ENCODE data around the gene ARHGEF37.

Gene ARHGEF37

DNA sequence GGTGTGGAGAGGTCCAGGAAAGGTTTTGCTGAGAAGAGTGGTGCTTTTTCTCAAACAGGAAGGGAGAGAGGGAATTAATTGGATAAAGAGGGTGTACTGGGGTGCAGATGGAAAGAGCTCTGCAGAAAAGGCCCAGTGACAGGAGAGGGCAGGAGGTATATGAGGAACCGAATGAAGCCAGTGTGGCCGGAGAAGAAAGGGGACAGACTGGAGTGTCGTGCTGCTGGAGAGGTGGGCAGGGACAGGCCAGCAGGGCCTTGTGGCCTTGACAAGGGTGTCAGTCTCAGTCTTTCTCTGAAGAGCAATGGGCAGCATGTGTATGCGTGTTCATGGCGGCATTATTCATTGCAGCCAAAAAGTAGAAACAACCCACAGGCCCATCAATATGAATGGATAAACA is 48.1 kb downstream of the ARHGEF37 start:
- DNase-seq (ENCODE audit: low spot score): no peak

DNA sequence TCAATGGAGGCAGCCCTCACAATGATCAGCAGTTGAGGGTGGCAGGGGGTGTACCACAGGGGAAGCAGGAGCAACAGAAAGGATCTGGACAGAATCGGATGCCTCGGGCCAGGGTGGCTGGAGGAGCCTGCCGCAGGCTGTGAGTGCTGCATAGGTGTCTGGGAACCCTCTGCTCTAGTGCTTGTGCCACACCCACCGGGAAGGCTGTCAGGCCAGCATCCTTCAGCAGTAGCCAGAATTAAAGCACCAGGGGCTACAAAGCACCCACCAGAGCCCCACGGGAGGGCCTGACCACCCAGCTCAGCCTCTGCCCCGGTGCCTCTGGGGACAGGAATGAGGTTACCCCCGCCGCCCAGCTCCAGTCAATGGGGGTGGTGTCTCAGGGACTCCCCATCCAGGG is 49.0 kb downstream of the ARHGEF37 start:
- no peak for DNase-seq (ENCODE audit: low spot score)

DNA sequence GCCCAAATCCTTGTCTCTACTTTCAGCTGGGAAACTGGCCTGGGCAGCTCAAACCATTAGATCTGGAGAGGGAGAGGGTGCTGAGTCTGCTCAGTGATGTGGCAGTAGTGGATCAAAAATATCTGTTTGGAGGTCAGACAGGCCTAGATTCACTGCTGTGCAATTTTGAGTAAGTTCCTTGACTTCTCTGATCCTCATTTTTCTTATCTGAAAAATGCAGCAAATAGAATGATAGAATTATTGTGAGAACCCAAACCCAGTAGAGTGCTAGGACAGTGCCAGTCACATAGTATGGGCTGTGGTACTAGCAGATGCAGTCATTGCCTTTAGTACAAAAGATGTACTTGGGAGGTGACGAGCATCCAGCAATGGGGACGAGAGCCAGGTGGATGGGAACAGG is 50.2 kb downstream of the ARHGEF37 start:
- no peak for DNase-seq (ENCODE audit: low spot score)

DNA sequence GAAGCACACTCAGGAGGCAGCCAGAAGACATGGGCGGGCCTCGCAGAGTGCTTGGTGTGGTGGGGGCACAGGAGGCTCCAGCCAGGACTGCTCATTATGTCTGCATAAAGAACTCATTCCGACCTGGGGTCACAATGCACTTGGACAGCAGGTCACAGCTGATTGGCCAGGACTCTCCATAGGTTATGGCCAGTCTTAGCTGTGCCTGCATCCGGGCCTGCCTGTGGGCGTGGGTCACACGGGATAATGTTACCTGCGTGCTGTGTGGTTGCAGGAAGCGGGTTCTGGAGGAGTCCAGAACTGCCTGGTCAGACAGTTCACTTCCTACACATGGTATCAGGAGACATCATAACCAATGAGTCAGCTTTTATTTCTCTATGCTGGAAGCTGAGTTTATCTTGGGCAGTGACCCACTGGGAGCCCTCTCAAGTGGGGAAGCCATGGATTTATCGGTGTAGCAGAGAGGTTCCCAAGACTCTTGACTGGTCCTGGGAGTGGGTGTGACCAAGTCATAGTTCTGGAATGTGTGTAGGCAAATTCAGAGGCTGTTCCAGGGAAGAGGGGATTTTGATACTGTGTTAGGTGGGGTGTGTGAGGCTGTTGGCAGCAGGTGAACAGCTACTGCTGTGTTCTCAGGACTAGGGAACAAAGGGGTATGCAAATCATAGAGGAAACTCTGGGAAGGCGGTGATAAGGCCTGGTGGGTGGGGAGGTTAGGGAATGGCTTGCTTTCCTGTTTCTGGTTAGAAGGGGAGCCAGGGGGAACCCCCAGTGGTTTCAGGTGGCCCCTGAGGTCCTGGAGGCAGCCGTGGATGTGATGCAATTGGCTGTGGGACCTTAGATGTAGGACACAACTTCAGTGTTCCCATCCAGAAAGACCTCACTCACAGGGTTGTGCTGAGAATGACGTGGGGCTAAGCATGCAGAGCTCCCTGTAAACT is 51.3 kb downstream of the ARHGEF37 start:
- no peak for DNase-seq (ENCODE audit: low spot score)

DNA sequence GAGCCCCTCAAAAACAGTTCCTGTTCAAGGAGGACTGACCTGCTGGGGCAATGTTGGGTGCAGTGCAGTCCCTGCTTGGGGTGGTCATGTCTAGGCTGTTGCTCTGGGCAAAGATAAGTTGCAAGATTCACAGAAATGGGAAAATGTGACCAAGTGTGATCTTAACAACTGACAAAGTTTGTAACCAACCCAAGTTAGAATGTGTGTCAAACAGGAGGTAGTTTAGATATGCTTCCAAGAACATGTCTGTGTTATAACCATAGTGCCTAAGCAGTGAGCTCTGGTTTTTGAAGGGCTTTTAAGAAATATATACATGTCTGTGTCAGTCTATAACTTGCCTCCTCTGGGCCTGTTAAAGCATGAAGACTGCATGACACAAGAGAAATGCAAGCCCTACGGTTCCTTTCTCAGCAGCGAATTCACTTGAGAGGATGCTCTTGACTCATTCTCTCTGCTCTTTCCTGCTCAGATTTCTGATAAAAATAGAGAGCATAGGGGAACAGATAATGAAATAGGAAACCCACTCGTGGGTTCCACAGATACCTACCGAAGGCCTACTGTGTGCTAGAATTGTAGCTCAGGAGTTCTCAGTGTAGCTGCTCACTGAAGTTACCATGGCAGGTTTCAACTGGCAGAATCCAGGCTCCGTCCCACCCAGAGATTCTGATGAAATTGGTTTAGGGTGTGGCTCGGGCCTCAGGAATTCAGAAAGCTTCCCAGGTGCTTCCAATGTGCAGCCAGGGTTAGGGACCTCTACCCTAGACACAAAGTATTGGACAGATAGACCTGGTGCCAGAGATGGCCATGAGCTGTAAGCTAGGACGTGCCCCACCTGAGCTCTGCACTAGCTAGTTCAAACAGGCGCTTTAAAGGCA is 52.4 kb downstream of the ARHGEF37 start:
- no peak for DNase-seq (ENCODE audit: low spot score)

DNA sequence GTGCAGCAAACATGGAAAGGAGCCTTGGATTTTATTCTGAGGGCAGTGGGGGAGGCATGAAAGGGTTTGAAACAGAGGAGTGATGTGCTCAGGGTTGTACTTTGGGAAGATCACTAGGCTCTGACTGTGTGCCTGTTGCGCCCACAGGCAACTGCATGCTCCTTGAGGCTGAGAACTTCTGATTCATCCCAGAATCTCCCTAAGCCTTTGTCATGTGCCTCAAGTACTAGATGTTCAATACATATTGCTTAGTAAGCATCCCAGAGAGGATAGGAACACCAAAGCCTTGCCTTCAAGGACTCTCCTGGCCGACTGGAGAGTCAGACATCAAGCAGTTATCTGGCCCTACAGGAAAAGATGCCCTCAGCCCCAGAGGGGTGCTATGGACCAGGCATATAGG is 54.1 kb downstream of the ARHGEF37 start:
- no peak for DNase-seq (ENCODE audit: low spot score)

DNA sequence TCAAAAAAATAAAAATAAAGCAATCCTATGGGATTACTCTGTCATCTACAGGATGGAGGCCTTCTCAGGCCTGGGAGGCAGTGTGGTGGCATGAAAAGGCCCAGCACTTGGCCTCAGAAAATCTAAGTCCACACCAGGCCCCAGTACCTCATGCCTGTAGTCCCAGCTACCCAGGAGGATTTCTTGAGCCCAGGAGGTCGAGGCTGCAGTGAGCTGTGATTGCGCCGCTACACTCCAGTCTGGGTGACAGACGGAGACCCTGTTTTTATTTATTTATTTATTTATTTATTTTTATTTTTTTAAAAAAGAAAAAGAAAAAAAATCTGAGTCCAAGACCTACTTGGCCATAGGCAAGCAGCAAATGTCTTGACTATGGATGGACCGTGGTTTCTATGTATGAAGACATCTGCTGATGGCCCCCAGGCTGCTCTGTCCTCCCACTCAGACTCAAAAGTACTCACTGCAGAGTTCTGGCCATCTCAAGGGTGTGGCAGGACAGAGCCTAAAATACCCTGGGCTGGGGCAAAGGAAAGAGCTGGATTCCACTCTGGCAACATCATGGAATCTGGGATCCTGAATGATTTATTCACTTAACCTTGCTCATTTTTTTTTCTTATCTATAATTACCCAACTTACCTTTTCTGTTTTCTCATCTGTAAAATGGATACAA is 55.0 kb downstream of the ARHGEF37 start:
- no peak for DNase-seq (ENCODE audit: low spot score)

DNA sequence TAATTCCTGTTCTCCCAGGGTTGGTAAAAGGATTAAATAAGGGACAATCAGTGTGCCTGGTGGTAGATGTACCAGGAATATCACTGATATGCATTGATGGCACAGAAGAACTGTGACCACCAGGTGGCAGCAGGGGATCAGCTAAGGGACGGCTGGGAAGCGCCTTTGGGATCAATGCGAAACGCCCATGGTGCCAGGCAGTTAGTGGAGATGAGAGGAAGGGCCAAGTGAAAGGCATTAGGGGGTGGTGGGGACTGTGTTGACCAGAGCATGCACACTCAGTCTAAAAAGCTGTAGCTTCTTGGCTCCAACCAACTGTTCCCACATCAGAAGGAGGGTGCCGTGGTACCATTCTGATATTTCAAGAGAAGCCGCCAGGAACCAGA is 55.6 kb downstream of the ARHGEF37 start:
- DNase-seq (ENCODE audit: low spot score): peak; percentile 58

DNA sequence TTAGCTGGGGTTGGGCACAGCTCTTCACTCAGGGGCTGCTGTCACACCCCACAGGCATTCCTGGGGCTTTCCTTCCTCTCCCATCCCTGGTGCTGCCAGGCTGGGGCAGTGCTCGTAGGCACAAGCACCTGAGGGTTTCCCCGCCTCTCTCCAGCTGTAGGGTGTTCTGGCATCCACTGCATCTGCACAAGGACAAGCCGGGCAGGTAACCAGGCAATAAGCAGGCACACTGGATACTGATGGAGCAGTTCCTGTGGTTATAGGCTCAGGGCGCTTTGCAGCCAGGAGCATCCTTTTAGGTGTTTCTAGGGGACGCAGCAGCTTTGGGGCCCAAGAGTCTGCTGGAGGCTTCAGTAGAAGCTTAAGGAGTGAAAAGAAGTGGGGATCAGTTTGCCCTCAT is 56.8 kb downstream of the ARHGEF37 start:
- no peak for DNase-seq (ENCODE audit: low spot score)

DNA sequence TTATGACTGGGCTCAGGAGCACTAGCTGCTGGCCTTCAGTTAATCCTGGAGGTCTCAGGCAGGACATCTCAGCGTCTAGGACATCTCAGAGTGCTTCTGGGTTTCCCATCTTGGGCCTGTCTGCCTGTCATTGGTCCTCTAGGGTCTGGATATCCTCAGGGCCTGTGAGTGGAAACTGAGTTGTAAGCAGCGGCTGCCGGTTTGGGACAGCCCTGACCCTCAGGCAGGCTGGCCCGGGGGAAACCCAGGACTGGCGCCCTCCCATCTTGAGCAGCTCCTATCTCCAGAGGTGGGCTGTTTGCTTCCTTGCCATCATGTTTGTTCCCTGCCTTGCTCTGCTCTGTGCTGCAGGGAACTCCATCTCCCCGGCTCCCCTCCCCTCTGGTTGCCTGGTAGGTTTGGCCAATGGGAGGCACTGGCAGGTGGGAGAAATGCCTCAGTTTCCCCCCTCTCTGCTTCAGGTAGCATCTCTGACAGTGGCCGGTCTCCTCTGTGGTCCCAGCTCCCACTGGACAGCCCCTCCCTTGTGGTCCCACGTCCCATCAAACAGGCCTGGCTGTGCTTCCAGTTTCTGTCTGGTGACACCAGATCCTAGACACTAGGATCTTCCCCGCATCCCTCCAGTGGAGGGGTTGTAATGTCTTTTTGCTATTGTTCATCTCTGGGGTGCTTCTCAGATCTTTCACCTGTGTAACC is 57.4 kb downstream of the ARHGEF37 start:
- DNase-seq (ENCODE audit: low spot score): no peak

DNA sequence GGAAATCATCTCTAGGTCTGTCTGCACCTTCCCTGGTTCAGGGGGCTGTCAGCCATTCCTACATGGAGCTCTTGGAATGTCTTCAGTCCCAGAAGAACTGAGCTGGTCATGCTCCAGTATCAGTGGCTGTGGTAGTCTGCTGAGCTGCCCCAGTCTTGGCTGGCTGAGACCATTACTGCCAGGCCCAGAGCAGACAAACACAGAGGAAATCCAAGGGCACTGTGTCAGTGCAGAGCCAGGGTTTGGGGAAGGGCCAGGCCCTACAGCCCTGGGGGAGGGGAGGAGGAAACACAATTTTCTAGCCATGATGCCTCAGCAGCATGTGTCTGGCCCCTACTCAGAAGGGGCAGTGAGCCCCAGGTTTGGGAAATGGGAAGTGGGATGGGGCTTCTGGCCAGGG is 58.4 kb downstream of the ARHGEF37 start:
- no peak for DNase-seq (ENCODE audit: low spot score)

DNA sequence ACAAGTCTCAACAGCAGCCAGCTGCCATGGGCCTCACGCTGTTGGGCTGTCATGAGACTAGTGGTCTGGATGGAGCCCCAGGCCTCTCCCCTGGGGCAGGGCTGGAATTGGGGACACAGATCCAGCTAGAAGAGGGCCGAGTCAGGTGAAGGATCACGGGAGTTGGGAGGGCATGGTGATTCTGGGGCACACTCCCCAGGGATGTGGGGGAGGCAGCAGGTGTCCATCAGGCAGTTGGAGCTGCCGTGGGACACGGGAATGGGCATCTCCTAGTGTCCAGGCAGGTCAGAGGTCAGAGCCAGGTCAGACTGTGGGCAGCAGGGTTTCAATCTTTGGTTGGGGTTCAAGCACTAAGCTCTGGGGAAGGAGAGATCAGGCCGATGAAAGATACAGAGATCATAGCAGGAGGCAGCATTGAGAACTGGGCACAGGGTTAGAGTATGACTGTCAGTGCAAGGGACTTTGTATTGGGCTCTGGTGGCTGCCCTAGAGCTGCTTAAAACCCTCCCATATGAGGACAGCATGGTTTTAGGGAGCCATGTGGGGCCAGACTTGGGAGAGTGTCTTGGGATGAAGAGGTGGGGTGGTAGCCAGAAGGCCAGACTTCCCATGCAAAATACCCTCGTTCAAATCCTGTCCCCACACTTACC is 59.2 kb downstream of the ARHGEF37 start:
- DNase-seq (ENCODE audit: low spot score): no peak

DNA sequence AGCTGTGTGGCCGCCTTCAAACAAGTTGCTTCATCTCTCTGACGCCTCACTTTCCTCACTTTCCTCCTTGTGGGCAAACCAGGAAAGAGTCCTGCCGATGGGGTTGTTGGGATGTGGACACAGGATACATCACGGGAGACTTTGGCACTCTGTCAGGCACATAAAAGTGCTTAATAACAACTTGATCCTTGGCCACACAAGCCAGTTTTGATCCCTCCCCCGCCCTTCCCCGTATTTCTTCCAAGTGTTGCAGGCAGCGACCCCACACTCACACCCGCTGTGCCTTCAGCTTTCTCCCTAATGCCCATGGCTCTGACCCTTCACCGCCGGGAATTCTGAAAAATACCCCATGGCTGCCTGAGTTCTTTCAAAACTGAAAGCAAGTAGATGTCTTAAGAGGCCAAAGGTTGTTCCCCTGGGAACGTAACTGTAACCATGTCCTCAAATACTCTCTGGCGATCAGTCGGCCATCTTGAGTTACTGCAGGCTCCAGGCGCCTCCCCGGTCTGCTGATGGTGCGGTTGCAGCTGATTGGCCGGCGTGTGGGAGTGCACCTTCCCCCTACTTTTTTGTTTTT is 59.8 kb downstream of the ARHGEF37 start:
- DNase-seq (ENCODE audit: low spot score): no peak

DNA sequence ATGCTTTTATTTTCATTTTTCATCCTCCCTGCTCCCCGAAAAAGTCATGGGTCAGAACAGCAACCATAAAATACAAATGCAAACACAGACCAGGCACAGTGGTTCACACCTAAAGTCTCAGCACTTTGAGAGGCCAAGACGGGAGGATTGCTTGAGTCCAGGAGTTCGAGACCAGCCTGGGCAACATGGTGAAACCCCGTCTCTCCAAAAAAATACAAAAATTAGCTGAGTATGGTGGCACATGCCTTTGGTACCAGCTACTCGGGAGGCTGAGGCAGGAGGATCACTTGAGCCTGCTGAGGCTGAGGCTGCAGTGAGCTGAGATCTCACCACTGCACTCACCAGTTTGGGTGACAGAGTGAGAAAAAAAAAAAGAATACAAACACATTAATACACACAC is 60.3 kb downstream of the ARHGEF37 start:
- DNase-seq (ENCODE audit: low spot score): no peak

DNA sequence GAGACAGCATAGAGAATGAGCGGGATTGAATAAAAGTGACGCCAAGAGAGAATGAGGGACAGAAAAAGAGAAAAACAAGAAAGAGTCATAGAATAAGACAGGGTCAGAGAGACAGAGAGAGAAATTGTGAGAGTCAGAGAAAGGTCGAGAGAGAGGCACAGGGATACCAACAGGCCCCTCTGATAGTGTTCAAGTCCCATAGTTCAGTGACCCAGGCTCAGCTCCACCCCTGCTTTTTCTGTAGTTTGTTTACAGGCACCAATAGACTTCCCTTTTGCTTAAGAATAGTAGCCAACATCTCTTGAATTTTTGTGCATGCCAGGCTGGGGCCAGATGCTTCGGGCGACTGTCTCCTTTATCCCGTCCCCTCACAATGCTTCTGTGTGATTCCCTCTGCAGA is 62.5 kb downstream of the ARHGEF37 start:
- DNase-seq (ENCODE audit: low spot score): no peak

DNA sequence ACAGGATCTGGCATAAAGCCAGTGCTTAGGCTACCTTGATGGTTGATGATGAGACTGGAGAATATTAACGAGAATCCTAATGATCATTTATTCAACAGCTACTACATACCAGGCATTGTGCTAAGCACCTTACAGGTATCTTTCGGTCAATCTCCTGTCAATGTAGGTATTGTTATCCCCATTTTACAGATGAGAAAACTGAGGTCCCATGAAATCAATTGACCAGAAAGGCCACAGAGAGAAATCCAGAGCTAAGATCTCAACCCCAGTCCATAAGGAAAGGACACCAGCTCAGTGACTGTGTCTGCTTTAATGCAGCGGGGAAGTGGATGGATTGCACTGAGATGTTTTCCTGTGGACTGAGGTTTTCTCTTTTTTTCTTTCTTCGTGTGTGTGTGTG is 63.3 kb downstream of the ARHGEF37 start:
- no peak for DNase-seq (ENCODE audit: low spot score)

DNA sequence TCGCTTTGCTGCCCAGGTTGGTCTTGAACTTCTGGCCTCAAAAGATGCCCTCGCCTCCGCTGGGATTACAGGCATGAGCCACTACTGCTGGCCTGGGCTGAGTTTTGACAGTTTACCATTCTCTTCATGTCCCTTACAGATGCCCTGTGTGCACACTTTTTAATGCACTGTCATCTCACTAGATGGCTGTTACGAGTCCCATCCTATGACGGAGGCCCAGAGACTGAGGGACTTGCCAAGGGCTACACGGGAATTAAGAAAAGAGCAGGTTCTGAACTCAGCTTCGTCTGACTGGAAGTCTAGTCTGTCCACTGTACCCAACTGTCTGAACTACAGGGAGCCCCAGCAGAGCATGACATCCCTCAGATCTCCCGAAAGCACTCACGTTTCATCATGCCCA is 63.9 kb downstream of the ARHGEF37 start:
- no peak for DNase-seq (ENCODE audit: low spot score)

DNA sequence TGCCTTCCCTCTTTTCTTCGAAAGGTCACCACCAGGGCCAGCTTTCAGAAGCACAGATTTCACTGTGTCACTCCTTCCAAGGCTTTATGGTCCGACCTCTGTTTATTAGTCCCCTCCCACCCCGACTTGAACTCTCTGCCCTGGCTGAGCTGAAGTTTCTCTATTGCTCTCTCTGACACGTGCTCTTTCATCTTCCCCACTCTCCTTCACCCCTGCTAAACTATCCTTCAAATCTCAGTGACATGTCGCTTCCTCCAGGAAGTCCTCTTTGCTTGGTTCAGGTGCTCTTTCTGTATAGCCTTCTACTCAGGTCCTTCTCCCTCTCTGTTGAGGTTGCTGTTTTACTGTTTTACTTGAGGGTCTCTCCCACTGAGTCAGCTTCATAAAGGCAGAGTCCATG is 64.4 kb downstream of the ARHGEF37 start:
- DNase-seq (ENCODE audit: low spot score): no peak

DNA sequence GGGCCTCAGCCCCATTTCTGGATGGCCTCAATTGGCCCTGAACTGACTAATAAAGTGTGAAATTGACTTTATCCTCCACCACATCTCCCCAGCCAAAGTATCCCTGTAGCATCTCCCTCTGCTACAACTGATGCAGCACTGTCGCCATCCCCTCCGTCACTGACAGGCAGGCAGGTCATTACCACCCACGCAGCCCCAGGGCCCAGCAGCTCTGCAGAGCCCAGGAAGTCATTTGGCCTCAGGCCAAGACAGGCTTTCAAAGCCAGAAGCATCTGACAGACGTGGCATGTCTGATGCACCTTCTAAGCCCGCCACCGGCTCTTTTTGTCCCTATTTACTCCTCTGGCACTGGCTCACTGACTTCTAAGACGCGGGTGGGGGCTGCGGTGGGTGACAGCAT is 65.3 kb downstream of the ARHGEF37 start:
- no peak for DNase-seq (ENCODE audit: low spot score)

DNA sequence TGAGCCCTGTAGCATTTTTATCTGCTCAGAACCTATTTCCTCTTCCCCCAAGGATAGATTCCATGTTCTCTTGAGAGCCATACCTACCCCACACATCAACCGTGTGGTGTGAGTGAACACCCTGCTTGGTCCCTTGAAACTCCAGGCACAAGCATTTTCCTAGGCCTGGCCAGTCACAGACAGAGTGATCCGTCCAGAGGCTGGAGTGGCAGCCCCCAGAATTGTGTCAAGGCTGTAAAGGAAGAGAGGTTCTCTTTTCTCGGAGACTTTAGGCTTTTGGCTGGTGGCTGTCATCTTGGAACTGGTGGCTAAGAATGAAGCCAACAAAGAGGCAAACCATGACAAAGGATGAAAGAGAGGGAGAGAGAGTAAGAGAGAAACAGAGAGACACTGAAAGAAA is 66.0 kb downstream of the ARHGEF37 start:
- DNase-seq (ENCODE audit: low spot score): no peak
